ENCODE results near the gene CASZ1. TPM values are rescaled to one million over a fixed set of nuclear protein-coding genes. Genes with fewer than 3 reads are reported as not detected.
A peak's percentile ranks its signal among the peaks of the same experiment; 100 is the strongest.

CASZ1 gene
- total and polyA plus RNA-seq, 2 experiments from 2014 or later, result 6.2 to 6.7 TPM

- Mint-ChIP-seq H3K27ac (no peak overlapping the region), H3K4me3 (peak overlapping the region; percentile 80), H3K4me1 (peaks cover 21% of the 10 kb centered on the region), H3K36me3 (ENCODE audit: low read depth) (no peaks in the 10 kb centered on the region), H3K27me3 (ENCODE audit: insufficient read depth, low read depth, poor library complexity) (peaks cover 18% of the 10 kb centered on the region), H3K9me3 (no peaks in the 10 kb centered on the region)
- H3K27me3 ChIP-seq (ENCODE audit: insufficient read depth), result peaks cover 7% of the 10 kb centered on the region; the same call in 1 of the 2 replicates
- H3K27ac ChIP-seq (ENCODE audit: low read depth), result no peak overlapping the region
- peaks cover 8% of the 10 kb centered on the region for H3K4me1 ChIP-seq (ENCODE audit: insufficient read depth)
- DNase-seq (ENCODE audit: low spot score) (peak; percentile 73), ATAC-seq (peak; percentile 7; the same call in 2 of the 3 replicates)
- H3K79me2 ChIP-seq (replicated peaks; ENCODE audit: insufficient read depth), result no peaks in the 10 kb centered on the region
- H3F3A ChIP-seq (replicated peaks; ENCODE audit: low read depth), result peaks cover 6% of the 10 kb centered on the region; the same call in 1 of the 2 replicates
- no peaks in the 10 kb centered on the region for H3K9me2 ChIP-seq (ENCODE audit: insufficient read depth)
- H3K4me3 ChIP-seq, result peak overlapping the region; percentile 74
- H4K20me1 ChIP-seq (replicated peaks; ENCODE audit: insufficient read depth), result no peaks in the 10 kb centered on the region; the same call in 1 of the 2 replicates
- H3K36me3 ChIP-seq (ENCODE audit: insufficient read depth), result no peaks in the 10 kb centered on the region
- TF ChIP-seq REST (IDR thresholded peaks at IDR 0.05; ENCODE audit: unreplicated experiment) (no peak), ZNF462 (CRISPR knock-in tag; IDR thresholded peaks at IDR 0.05) (no peak), JUNB (IDR thresholded peaks at IDR 0.05; ENCODE audit: unreplicated experiment) (no peak)
- H2AFZ ChIP-seq, result no peak overlapping the region
- no peak overlapping the region; the same call in 1 of the 2 replicates for H3K4me2 ChIP-seq
These were observed 102.2 kb downstream of the CASZ1 start for GRCh38 chr1:10694274-10694632.
